ENCODE data around the gene EHD1.
"Not testable (repeated sequence)": the region's sequence is repeated elsewhere in the genome, so short reads cannot be mapped to it uniquely, and the experiment has no call there.

EHD1 gene

DNA sequence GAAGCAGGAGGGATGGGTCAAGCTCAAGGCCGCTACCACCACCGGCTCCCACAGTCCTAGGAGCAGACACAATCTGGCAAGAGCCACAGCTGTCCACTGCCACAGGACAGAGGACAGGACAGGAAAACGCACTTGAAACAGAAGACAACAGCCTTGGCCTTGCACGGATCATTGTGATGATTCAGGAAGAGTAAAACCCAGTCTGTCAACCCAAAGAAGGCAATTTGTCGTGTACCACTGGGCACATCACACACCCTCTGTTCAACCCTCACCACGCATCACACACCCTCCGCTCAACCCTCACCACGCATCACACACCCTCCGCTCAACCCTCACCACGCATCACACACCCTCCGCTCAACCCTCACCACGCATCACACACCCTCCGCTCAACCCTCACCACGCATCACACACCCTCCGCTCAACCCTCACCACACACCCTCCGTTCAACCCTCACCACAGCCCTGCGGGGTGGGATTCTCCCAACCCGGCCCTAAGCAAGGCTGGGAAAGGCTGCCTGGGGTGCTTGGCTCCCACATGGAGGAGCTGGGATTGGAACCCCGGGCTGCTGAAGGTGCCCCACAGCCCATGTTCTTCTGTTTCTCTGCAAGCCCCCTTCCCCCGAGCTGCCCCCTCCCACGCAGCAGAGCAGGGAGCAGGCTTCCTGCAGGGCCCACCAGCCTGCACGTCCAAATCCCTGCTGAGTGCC lies 22.7 kb downstream of the EHD1 start:
- DNase-seq: no peak

DNA sequence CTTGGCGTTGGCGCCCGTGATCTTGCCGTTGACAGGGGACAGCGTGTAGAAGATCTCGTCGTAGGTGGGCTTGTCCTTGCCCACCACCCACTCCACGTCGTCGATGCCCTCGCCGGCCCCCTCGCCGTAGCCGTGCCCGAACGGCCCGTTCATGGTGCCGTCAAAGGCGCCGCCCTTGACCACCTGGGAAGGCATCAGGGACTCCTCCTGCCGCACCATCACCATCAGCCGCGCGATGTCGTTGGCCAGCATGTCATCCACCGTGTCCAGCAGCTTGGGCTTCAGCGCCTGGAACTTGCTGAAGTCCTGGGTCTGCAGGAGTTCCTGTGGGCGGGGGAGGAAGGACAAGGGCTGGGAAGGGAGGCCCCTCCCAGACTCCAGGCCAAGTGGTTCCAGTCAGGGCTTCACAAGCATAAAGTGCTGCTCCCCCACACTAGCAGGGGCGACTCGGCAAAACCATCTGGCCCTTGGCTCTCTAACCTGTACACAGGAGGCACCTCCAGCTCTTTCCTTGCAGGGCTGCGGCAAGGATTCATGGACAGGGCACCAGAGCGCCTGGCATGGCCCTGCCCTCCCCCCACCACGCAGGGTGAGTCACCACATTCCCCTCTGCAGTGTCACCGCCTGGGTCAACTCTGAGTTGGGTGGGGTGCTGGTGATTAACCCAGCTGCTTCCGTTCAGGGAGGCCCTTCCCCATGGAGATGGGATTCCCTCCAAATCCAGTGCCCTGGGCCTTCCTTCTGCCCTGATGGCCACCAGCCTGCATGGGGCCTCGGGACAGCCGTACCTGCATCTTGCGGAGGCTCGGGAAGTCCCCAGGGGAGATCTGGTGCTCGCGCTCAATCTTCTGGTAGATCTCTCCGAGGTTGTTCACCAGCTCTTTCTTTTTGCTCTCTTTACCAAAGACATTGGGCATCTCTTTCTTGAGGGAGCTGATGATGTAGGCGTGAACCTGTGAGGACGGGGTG lies 23.6 kb downstream of the EHD1 start:
- DNase-seq: no peak

DNA sequence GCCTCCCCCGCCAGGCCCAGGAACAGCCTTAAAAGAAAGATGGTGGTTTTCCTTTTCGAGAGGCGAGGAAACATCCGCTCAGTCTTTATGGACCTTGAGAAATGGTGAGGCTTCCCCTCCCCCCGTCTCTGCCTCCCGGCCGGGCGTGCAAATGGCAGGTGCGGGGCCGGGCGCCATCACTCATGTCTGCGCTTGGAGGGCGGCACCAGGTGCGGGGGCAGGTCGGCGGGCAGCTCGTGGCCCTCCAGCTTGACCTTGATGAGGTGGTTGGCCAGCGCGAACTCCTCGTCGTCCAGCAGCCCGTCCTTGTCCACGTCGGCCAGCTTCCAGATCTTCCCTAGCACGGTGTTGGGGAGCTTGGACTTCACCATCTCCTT lies 24.3 kb downstream of the EHD1 start:
- DNase-seq: no peak

DNA sequence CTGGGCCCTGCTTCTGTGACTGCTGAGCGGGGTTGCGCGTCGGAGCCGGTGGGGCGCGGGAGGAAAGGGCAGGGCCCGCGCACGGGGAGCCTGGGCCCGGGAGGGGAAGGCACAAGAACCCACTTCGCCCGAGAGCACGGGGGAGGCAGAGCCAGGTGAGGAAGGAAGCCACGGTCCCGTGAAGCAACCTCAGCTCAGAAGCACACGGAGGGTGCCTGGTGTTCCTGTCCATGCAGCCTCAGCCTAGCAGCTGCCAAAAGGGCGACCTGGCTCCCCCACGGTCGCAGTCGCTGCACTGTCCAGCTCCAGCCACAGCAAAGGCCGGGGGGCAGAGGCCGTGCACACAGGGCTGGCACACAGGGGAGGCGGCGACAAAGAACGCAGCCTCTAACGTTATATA lies 24.7 kb downstream of the EHD1 start:
- DNase-seq: no peak

DNA sequence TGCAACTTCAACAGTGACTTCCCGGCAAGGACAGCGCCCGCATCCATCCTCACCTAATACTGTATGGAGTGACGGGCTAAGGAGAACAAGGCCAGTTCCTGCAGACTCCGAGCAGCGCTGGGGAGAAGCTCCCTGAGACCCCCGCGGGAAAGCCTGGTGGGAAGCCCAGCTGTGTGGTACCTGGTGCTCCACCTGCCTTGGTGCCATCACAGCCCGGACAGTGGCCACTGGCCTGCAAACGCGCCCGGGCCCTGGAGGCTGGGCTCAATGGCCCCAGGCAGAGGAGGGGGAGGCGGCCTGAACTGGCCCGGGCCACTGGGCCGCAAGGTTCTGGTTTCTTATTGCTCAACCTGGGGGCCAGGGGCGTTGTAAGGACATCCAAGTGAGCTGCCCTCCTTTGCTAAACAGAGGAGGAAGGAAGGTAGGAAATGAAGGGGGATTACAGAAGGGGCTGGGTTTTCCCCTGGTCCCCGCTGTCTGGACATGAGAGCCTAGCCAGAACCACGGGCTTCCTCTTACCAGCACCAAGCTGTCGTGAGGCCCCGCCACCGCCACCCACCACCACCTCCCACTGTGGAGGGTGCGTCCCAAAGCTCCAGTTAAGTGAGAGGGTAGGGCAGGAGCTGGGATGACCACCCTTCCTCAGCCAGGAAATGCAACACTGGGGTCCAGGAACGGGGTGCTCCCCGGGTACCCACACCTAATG lies 25.5 kb downstream of the EHD1 start:
- DNase-seq: no peak

DNA sequence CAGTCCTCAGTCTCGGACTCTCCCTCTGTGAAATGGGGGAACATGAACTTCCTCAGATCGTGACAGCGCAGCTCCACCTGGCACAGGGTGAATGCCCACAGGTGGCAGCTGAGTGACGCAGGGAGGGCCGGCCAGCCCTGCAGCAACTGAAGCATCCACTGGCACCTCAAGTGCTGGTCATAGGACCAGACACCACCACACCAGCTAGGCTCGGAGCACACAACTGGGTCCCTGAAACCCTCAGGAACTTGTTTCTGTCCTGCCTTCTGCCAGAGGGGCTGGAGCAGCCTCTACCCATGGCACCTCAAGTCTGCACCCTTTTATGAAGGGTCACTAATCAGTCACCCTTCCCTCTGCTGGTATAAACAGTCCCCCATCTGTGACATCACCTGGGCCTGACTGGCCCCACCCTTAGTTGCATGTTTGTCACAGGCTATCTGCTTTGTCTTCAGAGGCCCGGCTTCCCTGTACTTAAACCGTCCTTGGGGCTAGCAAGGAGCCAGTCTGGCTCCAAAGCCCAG lies 26.5 kb downstream of the EHD1 start:
- DNase-seq: no peak

DNA sequence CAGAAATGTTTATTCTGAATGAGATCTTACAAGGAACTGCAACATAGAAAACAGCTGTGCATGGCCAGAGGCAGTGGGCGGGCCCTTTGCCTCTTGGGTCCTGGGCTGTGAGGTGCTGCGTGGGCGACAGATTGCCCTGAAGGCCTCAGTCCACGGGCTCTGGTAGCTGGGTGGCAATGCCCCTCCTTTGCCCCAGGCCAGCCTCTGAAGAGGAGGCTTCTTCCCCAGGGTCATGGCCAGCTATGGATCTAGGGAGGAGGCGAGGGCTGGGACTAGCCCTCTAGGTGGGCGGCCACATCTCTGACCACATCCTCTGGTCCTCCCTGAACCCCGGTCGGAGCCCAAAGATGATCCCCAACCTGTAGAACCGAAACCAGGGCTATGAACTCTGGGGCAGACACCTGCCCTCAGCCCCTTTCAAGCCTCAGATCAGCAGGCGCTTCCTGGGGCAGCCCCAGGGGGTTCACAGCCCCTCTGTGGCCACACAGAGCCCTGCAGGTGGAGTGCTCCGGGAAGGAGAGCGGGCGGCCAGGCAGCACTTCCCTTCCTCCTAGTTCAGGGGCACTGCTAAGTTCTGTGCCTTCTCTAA lies 27.3 kb downstream of the EHD1 start:
- no peak for DNase-seq

DNA sequence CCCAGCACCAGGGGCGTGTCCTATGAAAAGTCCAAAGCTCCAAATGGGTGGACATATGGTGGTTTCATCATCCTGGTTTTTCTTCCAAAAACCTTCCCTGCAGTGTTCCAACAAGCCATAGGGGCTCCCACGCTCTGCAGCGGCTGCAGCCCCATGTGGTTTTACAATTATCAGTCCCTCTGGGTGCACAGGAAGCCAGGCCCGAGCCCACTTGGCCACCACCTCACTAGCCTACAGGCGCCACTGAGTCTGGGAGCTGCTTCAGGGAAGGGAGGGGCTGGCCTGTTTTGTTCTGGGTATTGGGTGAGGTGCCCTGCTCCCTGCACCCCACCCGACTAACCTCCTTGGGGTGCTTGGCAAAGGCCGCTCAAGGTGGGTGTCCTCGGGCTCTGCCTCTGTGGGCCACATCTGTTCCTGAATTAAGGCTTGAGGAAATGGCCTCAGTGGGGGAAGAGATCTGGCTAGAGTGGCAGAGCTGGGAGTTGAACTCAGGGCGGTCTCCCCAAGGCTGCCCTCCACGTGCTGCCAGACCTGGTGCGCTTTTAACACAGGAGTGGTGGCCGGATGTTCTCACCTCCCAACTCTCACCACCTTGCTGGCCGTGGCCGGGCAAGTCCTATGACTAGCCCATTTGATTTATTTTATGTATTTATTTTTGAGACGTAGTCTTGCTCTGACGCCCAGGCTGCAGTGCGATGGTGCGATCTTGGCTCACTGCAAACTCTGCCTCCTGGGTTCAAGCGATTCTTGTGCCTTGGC lies 28.6 kb downstream of the EHD1 start:
- no peak for DNase-seq

DNA sequence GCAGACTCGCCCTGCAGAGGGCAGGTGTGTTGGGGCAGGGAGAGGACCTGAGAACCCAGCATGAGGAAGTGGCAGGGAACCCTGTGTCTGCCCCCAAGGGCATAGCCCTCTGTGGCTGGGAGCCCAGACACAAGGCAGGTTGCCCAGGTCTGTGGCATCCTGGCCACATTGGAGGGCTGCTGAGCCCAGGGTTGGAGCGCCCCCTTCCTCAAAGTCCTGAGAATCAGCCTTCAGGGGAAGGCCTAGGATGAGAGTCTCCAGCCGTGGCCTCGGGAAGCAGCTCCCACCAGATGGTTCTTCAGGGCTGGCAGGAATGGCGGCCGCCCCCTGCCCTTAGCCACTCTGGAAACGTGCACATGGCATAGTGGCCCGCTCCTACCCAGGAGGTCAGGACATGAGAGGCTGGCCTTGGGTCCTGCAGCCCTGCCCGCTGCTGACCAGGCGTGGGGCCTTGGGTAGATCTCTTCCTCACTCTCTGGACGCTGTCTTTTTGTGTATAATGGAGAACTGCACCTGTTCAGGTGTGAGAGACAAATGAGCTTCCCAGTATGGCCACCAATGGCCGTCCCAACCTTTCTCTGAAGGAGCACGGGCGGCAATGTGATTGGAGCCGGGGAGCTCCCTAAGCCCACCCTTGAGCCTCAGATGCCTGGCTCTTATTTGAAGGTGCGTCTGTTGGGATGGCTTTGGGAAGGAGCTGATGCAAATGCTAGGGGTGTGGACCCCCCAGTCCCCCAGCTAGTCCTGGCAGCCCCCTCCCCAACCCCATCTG lies 29.4 kb downstream of the EHD1 start:
- DNase-seq: no peak

DNA sequence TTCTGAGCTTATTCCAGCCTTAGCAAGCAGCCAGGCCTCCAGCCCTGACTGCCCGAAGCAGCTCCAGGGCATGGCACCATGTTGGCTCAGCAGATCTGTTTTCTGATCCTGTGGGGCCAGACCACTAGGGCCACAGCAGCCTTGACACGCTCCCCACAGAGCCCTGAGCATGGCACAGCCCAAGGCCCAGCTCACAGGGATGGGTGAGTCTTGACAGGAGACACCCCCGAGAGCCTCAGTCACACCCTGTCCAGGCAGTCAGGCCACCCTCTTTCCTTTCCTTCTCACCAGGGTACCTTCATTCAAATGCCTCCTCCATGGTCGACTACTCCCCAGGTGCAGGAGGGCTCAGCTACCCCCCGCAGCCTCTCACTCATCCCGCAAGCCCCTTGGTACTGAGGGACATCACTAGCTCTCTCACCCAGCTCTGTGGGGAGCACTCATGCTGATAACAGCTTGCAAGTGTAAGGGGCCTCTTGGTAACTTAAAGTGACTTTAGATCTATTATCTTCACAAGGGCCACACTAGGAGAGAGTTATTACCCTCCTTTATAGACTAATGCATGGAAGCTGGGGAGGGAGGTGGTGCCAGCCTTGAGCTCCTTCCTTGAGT lies 30.1 kb downstream of the EHD1 start:
- DNase-seq: no peak

DNA sequence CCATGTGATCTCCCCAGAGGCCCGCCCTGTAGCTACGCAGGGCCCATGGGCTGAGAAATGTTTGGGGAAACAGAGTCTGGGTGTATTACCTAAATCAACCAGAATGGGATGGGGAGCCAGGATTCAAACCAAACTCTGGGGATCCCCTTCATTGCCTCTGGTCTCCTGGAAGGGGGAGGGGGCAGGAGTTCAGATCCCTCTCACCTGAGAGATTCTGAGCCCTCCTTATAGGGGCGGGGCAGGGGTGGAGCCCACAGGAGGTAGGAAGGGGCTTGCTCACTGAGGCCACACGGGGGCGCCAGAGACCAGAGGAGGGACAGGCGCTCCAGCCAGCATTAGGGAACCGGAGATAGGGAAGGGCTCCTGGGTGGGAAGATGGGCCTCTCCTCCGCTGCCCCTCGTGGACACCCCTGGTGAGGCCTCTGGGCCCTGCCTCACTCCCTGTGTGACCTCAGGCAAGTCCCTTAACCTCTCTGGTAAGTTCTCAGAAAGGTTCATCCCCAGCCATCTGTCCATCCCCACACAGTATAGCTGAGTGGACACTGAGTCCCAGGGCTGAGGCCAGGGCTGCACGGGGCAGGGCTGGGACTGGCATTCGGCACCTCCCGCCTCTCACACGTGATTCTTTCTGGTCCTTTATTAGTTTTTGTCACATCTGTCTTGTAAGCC lies 31.3 kb downstream of the EHD1 start:
- peak; percentile 80 for DNase-seq

DNA sequence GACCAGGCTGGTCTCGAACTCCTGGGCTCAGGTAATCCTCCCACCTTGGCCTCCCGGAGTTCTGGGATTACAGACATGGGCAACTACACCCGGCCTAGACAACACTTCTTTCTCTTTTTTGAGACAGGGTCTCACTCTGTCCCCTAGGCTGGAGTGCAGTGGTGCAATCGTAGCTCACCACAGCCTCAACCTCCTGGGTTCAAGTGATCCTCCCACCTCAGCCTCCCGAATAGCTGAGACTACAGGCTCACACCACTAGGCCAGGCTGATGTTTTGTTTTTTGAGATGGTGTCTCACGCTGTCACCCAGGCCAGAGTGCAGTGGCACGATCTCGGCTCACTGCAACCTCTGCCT lies 32.7 kb downstream of the EHD1 start:
- DNase-seq: not testable (repeated sequence)

DNA sequence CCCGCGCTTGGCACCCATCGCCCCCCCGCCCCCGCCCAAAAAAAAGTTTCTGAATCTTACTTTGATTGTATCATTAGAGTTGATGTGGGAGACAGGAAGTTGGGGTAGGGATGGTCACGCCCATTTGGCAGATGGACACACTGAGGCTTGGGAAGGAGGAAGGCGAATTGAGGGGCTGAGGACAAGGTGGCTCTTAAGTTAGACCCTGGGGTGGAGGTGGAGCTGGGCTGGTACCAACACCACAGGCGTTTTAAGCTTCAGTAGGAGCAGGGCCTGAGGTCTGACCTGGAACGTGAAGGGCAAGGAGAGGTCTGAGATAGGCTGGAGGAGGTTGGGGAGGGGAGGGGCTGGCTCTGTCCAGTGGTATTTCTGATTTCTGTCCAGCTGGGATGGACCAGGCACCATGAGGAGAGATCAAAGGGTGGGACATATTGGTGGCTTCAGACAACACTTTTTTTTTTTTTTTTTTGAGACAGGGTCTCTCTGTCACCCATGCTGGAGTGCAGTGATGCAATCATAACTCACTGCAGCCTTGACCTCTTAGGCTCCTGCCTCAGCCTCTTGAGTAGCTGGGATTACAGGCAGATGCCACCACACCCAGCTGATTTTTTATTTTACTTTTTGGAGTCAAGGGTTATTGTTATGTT lies 33.2 kb downstream of the EHD1 start:
- no peak for DNase-seq

DNA sequence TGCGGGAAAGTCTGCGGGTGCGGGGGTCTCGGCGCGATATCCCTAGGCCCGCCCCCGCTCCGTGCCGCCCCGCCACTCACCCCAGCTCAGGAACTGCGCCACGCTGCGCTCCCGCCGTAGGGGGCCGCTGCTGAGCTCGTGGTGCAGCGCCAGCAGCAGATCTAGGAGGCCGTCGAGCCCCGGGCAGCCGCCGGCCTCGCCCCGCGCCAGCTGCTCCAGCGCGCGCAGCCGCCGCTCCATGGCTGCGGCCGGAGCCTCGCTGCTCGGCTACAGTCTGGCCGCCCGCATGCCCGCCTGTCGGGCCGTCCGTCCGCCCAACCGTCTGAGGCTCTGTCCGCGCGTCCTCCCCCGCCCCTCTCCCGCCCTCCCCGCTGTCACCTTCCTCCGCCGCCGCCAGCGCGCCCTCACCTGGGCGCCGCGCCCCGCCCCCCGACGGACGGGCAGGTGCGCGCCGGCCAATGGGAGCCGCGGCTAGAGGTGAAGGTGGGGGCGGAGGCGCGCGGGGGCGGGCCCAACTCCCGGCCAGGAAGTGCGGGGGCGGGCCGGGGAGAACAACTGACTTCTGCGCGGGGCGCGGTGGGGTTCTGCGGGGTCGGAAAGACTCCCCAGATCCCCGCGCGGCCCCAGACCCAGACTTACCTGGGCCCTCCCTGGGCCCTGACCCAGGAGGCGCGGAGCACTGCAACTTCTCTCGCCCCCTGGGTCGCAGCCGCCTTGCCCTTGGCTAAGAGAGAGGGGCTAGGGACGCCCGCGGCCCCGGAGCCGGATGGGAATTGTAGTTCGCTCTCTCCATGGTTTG lies 33.9 kb downstream of the EHD1 start, which contains the start of gene CDC42BPG:
TSS of gene CDC42BPG (minus strand) at position 324 of the 799 bp plus-strand sequence. CDS start at position 240, 84 bp downstream.
- DNase-seq: peak; percentile 79

DNA sequence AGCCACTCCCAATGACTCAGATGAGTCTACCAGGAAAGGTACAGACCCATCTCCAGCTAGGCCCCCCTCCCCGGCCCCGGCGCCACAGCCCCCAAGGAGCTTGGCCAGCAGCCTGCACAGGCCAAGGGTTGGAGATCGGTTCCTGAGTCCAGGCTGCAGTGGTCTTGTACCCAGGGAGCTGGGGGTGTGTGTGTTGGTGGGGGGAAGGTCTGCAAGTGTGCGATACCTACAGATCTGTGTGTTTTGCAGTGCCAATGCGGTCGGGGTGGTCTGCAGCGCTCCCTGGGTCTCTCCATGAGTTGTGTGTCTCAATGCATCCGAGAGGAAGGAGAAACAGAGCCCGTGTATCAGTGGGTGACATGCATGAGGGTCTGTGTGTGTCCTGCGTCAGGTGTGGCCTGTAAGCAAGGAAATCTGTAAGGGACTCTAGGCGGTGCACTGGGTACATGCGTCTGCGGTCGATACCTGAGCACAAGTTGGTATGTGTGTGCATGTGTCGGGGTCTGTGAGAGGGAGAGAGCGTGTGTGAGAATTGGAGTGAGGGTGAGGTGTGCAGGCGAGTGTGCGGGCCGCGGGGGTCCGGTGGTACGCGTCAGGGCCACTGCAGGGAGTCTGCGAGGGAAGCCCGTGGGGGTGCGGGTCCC lies 34.6 kb downstream of the EHD1 start:
- DNase-seq: no peak

DNA sequence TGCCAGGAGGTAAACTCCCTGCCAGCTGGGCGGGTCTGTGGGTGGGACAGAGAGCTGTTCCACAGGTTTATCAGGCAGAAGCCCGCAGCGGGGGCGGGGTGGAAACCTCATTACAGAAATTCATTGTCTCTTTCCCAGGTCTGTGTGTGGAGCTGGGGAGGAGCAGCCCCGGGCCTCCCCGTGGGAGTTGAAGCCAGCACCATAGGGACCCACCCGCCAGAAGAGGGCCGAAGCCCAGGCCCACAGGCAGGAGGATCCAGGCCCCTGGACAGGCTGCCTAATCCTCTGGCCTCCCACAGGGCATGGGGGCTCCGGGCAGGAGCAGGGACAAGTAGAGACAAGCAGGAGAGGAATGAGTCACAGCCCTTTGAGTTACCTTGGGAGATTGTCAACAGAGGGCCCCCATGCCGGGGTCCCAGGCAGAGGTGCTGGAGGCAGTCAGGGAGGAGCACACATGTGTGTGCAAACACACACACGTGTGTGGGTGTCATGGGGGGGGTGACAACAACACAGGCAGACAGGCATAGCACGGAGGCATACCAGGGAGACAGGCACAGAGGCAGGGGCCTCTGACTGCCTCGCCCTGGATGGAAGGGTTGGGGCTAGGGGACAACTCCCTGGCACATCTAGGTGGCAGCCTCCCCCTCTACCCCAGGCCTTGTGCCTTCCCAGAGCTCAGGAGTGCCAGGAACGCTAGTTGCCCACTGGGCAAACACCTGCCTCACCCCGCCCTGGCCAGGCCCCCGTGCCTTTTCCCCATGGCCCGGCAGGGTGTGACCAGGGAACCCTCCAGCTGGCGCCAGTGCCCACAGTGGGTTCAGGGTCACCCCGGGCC lies 35.4 kb downstream of the EHD1 start:
- DNase-seq: no peak

DNA sequence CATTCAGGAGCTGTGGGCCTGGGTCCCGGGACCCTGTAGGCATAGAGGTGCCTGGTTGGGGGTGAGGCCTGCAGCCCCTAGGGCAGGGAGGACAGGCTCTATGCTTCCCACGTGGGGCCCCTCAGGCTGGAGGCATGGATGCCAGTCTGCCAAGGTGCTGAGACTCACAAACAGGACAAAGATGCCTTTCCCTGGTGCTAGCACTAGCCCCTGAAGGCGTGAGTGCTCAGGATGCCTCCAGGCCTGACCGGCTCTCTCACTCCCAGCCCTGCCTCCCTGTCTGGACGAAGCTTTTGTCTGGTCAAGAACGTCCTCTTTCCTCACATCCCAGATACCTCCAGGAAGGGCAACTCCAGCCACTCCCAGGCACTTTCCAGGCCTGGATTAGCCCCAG lies 36.1 kb downstream of the EHD1 start:
- DNase-seq: no peak
